ENCODE results near the gene MAP1S. TPM values are rescaled to one million over a fixed set of nuclear protein-coding genes. Genes with fewer than 3 reads are reported as not detected.

MAP1S gene, protein sequence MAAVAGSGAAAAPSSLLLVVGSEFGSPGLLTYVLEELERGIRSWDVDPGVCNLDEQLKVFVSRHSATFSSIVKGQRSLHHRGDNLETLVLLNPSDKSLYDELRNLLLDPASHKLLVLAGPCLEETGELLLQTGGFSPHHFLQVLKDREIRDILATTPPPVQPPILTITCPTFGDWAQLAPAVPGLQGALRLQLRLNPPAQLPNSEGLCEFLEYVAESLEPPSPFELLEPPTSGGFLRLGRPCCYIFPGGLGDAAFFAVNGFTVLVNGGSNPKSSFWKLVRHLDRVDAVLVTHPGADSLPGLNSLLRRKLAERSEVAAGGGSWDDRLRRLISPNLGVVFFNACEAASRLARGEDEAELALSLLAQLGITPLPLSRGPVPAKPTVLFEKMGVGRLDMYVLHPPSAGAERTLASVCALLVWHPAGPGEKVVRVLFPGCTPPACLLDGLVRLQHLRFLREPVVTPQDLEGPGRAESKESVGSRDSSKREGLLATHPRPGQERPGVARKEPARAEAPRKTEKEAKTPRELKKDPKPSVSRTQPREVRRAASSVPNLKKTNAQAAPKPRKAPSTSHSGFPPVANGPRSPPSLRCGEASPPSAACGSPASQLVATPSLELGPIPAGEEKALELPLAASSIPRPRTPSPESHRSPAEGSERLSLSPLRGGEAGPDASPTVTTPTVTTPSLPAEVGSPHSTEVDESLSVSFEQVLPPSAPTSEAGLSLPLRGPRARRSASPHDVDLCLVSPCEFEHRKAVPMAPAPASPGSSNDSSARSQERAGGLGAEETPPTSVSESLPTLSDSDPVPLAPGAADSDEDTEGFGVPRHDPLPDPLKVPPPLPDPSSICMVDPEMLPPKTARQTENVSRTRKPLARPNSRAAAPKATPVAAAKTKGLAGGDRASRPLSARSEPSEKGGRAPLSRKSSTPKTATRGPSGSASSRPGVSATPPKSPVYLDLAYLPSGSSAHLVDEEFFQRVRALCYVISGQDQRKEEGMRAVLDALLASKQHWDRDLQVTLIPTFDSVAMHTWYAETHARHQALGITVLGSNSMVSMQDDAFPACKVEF
- 10 to 100 TPM; 16.8 to 42.5 (median 26.4) TPM for total RNA-seq

DNA sequence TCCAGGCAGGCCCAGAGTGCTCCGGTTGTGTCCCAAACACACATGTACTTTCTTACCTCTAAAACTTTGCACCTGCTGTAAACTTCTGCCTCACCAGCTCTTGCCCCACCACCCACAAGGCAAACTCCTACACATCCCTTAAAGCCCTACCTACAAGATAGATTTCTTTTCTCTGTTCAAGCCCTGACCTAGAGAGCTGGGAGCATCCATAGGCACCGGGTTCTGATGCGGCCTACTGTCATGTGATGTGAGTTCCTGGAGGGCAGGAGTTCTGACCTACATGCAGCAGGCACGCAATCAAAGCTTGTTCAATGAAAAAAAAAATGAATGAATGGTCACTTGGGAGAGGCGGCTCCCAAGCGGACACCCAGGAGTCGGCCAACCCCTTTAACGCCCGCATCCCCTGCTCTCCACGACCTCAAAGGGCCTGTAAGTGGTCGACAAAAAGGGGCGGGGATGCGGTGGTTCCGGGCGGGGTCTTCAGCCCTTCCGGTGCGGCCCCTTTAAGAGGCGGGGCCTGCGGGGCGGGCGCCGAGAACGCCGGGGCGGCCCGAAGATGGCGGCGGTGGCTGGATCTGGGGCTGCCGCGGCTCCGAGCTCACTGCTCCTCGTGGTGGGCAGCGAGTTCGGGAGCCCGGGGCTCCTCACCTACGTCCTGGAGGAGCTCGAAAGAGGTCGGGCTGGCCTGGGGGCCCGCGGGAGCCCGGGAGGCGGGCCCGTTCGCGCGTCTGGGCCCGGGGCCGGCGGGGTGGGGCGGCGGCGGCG lies at the start of gene MAP1S:
Gene MAP1S (plus strand): TSS at position 534 of the 765 bp plus-strand sequence. CDS start 23 bp downstream, at position 557.
- peaks cover 13% of the 10 kb centered on the region for H3K36me3 ChIP-seq
- no peaks in the 10 kb centered on the region for H3K9me3 ChIP-seq
- H3K4me1 ChIP-seq = peaks cover 47% of the 10 kb centered on the region
- no peaks in the 10 kb centered on the region for H3K27me3 ChIP-seq
- TF ChIP-seq, protein P1, sequence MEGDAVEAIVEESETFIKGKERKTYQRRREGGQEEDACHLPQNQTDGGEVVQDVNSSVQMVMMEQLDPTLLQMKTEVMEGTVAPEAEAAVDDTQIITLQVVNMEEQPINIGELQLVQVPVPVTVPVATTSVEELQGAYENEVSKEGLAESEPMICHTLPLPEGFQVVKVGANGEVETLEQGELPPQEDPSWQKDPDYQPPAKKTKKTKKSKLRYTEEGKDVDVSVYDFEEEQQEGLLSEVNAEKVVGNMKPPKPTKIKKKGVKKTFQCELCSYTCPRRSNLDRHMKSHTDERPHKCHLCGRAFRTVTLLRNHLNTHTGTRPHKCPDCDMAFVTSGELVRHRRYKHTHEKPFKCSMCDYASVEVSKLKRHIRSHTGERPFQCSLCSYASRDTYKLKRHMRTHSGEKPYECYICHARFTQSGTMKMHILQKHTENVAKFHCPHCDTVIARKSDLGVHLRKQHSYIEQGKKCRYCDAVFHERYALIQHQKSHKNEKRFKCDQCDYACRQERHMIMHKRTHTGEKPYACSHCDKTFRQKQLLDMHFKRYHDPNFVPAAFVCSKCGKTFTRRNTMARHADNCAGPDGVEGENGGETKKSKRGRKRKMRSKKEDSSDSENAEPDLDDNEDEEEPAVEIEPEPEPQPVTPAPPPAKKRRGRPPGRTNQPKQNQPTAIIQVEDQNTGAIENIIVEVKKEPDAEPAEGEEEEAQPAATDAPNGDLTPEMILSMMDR (IDR thresholded peaks at IDR 0.05) = no peak
- no peak for TF ChIP-seq EP300 (IDR thresholded peaks at IDR 0.05)
- no peak for TF ChIP-seq POLR2AphosphoS5 (IDR thresholded peaks at IDR 0.05)
- TF ChIP-seq POLR2A (IDR thresholded peaks at IDR 0.05) = no peak
- H3K27ac ChIP-seq = peak within 1 kb of the TSS; percentile 56
- H3K4me3 ChIP-seq = peak within 1 kb of the TSS; percentile 93
- 8% methylated on average over 10 of the region's 53 CpGs for WGBS
- DNase-seq (ENCODE audit: low spot score in 2 of 2) = no peak

DNA sequence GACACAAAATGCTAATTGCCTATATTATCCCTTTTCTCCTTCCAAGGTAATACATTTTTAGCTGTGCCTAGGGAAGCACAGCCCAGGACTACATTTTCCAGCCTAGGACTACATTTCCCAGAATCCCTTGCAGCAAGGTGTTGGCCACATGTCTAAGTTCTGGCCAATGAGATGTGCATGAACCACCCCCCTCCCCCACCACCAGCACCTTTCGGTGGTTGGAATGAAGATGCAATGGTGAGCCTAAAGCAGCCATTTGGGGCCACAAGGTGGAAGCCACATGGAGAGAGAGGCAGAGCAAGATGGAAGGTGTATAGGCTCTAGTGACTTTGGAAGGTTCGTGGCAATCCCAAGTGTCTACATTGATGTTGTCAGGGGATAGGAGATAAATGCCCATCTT lies 47.4 kb upstream of the MAP1S start:
- WGBS = 70% methylated on average over 2 of the region's 2 CpGs

DNA sequence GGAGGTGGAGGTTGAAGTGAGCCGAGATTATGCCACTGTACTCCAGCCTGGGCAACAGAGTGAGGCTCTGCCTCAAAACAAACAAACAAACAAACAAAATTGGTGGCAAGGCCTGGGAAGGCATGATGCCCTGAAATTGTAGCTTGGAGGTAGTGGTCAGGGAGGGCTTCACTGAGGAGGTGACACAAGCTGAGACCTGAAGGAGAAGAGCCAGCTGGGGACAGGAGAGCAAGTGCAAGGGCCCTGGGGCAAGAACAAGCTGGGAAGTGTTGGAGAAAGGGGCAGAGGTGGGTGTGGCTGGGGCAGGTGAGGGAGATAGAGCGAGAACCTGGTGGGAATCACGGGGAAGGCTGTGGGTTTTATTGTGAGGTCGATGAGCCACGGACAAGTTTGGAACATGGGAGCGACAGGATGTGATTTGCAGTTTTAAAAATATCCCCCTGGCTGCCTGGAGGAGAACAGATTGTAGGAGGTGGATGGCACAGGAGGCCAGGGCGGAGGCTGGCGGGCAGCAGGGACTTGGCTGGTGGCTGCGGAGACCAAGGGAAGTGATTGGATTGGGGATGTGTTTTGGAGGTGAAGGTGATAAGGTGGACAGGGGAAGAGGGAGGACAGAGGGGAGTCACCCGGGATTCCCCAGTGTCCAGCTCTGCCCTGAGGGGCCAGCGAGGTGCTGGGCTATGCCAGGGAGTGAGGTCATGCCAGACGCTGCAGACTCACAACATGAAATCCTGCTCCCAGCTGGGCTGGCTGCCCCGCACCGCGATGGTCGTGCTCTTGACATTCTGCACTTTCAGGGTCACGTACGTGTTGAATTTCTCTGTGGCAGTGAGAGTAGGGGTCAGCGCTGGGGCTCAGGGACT lies 45.1 kb upstream of the MAP1S start:
- no peaks in the 10 kb centered on the region for H3K36me3 ChIP-seq
- no peaks in the 10 kb centered on the region for H3K9me3 ChIP-seq
- WGBS = 47% methylated on average over 18 of the region's 19 CpGs
- H3K4me3 ChIP-seq = no peak overlapping the region
- H3K4me1 ChIP-seq = no peaks in the 10 kb centered on the region
- no peak overlapping the region for H3K27ac ChIP-seq
- DNase-seq (ENCODE audit: low spot score in 2 of 2) = no peak
- TF ChIP-seq POLR2A (IDR thresholded peaks at IDR 0.05) (no peak), POLR2AphosphoS5 (IDR thresholded peaks at IDR 0.05) (no peak)
- peaks cover 13% of the 10 kb centered on the region for H3K27me3 ChIP-seq

More for the DNA sequence above, 47.4 kb upstream of the MAP1S start:
- TF ChIP-seq POLR2A (IDR thresholded peaks at IDR 0.05) (no peak), EP300 (IDR thresholded peaks at IDR 0.05) (no peak), POLR2AphosphoS5 (IDR thresholded peaks at IDR 0.05) (no peak)
- TF ChIP-seq, protein P1 (IDR thresholded peaks at IDR 0.05) = no peak
- Histone ChIP-seq H3K27ac (no peak overlapping the region), H3K4me1 (no peaks in the 10 kb centered on the region), H3K36me3 (no peaks in the 10 kb centered on the region), H3K27me3 (peaks cover 5% of the 10 kb centered on the region), H3K4me3 (no peak overlapping the region), H3K9me3 (no peaks in the 10 kb centered on the region)
- DNase-seq (ENCODE audit: low spot score in 2 of 2) = no peak

DNA sequence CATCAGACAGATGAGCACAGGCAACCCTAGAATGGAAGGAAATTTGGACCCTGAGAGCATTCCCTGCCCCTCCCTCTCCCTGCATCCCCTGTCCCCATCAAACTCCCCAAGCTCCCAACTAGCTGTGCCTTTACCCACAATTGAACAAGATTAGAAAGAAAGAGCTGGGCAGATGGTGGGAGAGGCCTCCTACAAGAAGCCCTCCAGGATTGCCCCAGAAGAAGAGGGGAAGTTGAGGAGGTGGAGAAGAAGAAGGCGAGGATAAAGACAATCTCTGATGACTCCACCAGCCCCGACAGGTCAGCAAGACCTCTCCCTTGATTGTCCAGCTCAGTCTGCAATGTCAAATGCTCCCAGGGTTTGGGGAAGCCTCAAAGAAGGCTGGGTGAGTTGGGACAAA lies 43.0 kb upstream of the MAP1S start:
- Histone ChIP-seq H3K4me1 (peaks cover 13% of the 10 kb centered on the region), H3K9me3 (no peaks in the 10 kb centered on the region), H3K27me3 (peaks cover 31% of the 10 kb centered on the region), H3K36me3 (no peaks in the 10 kb centered on the region), H3K4me3 (no peak overlapping the region), H3K27ac (no peak overlapping the region)
- TF ChIP-seq POLR2A (IDR thresholded peaks at IDR 0.05) (no peak), POLR2AphosphoS5 (IDR thresholded peaks at IDR 0.05) (no peak), EP300 (IDR thresholded peaks at IDR 0.05) (no peak)
- TF ChIP-seq, protein P1 (IDR thresholded peaks at IDR 0.05) = no peak
- 56% methylated on average over 2 of the region's 2 CpGs for WGBS
- no peak for DNase-seq (ENCODE audit: low spot score in 2 of 2)
